H1 (cell line): ENCODE results near the gene DEDD2. TPM values are rescaled to one million over a fixed set of nuclear protein-coding genes. Genes with fewer than 3 reads are reported as not detected.

Experiments
- ASH2L ChIP-seq: fragments of 200-600, 300-600 bp; sonication (generic); IDR thresholded peaks from one replicate; pipeline ENCODE4 v1.7.1; 2017; ENCODE audit warnings: low read length
- ATF3 ChIP-seq: IDR thresholded peaks from 2 replicates; pipeline ENCODE4 v1.6.1; 2011; ENCODE audit warnings: low read depth, mild to moderate bottlenecking, low read length; ENCODE audit not compliant: insufficient read depth
- BCL11A ChIP-seq, 2 experiments: IDR thresholded peaks; one replicate each; pipeline ENCODE4 v1.6.1; 2011; ENCODE audit warnings: low read depth in 2 of 2, low read length in 2 of 2, mild to moderate bottlenecking in 2 of 2
- CBX8 ChIP-seq: fragments of 300-800, 300-1000 bp; sonication (generic); IDR thresholded peaks from 2 replicates; pipeline ENCODE4 v1.7.1; 2016; ENCODE audit warnings: low read depth, low read length, borderline replicate concordance
- CREB1 ChIP-seq: IDR thresholded peaks from 2 replicates; pipeline ENCODE4 v1.6.1; 2012; ENCODE audit warnings: inconsistent platforms
- FOSL1 ChIP-seq: IDR thresholded peaks from 2 replicates; pipeline ENCODE4 v1.6.1; 2011; ENCODE audit warnings: mild to moderate bottlenecking, low read depth, low read length, moderate library complexity; ENCODE audit not compliant: insufficient read depth
- HDAC2 ChIP-seq, 2 experiments: fragments of 300-600 bp in 1 of 2; sonication (generic) in 1 of 2; IDR thresholded peaks; 2 replicates each; pipeline ENCODE4 v1.6.1; 2011 to 2012; ENCODE audit warnings: low read depth in 2 of 2, low read length in 2 of 2, mild to moderate bottlenecking in 2 of 2, moderate library complexity in 2 of 2, borderline replicate concordance in 1 of 2, inconsistent platforms in 1 of 2
- JUN ChIP-seq: IDR thresholded peaks from 2 replicates; pipeline ENCODE4 v1.6.1; 2011; ENCODE audit warnings: low read depth, mild to moderate bottlenecking, improper control_type of control experiment, low read length
- JUND ChIP-seq: IDR thresholded peaks from 2 replicates; pipeline ENCODE4 v1.6.1; 2011; ENCODE audit warnings: mild to moderate bottlenecking, improper control_type of control experiment, low read length
- NANOG ChIP-seq: IDR thresholded peaks from 2 replicates; pipeline ENCODE4 v1.6.1; 2011; ENCODE audit warnings: low read length, low read depth, mild to moderate bottlenecking, inconsistent platforms; ENCODE audit not compliant: insufficient read depth, poor library complexity, severe bottlenecking
- NRF1 ChIP-seq: IDR thresholded peaks from 2 replicates; pipeline ENCODE4 v1.6.1; 2011; ENCODE audit warnings: mild to moderate bottlenecking, low read depth, low read length, improper control_type of control experiment
- RAD21 ChIP-seq, 2 experiments: IDR thresholded peaks in 1 of 2; conservative IDR thresholded peaks in 1 of 2; 2 replicates each; pipeline ENCODE4 v1.6.1; 2011; ENCODE audit warnings: low read depth in 2 of 2, low read length in 2 of 2, improper control_type of control experiment in 1 of 2, inconsistent platforms in 1 of 2, mild to moderate bottlenecking in 1 of 2, moderate library complexity in 1 of 2
- RBBP5 ChIP-seq: IDR thresholded peaks from 2 replicates; pipeline ENCODE4 v1.7.1; 2012; ENCODE audit warnings: low read depth, mild to moderate bottlenecking, inconsistent platforms, low read length, moderate library complexity, borderline replicate concordance
- RFX5 ChIP-seq: IDR thresholded peaks from 2 replicates; pipeline ENCODE4 v1.6.1; 2011; ENCODE audit warnings: low read depth, low read length, improper control_type of control experiment, borderline replicate concordance
- RXRA ChIP-seq: IDR thresholded peaks from 2 replicates; pipeline ENCODE4 v1.6.1; 2011; ENCODE audit warnings: low read depth, mild to moderate bottlenecking, low read length, moderate library complexity; ENCODE audit not compliant: insufficient read depth
- SAP30 ChIP-seq: fragments of 300-600 bp; sonication (generic); IDR thresholded peaks from 2 replicates; pipeline ENCODE4 v1.7.1; 2012; ENCODE audit warnings: low read length, moderate library complexity, mild to moderate bottlenecking, inconsistent platforms; ENCODE audit not compliant: insufficient read depth, insufficient replicate concordance
- SIX5 ChIP-seq: IDR thresholded peaks from 2 replicates; pipeline ENCODE4 v1.6.1; 2011; ENCODE audit warnings: mild to moderate bottlenecking, low read depth, low read length
- SP4 ChIP-seq: IDR thresholded peaks from 2 replicates; pipeline ENCODE4 v1.6.1; 2012; ENCODE audit warnings: low read length, inconsistent platforms
- SRF ChIP-seq: IDR thresholded peaks from 2 replicates; pipeline ENCODE4 v1.6.1; 2011; ENCODE audit warnings: mild to moderate bottlenecking, low read depth, low read length, moderate library complexity
- SUZ12 ChIP-seq: fragments of 200-600 bp; sonication (generic); IDR thresholded peaks from 2 replicates; pipeline ENCODE4 v1.6.1; 2012; ENCODE audit warnings: mild to moderate bottlenecking, inconsistent platforms, low read length, moderate library complexity, mixed read lengths
- TAF7 ChIP-seq: optimal IDR thresholded peaks from 2 replicates; pipeline ENCODE3; 2011; ENCODE audit warnings: low read depth, mild to moderate bottlenecking, inconsistent platforms, low read length, moderate library complexity, borderline replicate concordance
- TCF12 ChIP-seq: IDR thresholded peaks from 2 replicates; pipeline ENCODE4 v1.6.1; 2011; ENCODE audit warnings: low read depth, mild to moderate bottlenecking, low read length
- polyA plus RNA-seq, 7 experiments: library from polyadenylated mRNA; depleted of rRNA in 3 of 7; stranded (reverse) in 5 of 7; unstranded in 2 of 7; fragments of >200 nt in 5 of 7; fragments of 200-250 nt in 2 of 7; gene quantifications; 1 replicate in 5 of 7; 2 replicates in 1 of 7; 4 replicates in 1 of 7; pipeline versions ENCODE4 v1.2.1 to v1.2.3, GENCODE V29; 2011 to 2013; ENCODE audit warnings: missing spikeins in 2 of 7, mixed read lengths in 2 of 7
- total RNA-seq: library from RNA; stranded (reverse); fragmentation: NEBNext Ultra II Directional; extraction: Animal tissue kit (Norgen Biotek cat#: 25700); gene quantifications from 2 replicates; pipeline ENCODE4 v1.2.1, GENCODE V29; 2021

DEDD2 gene
- total and polyA plus RNA-seq, 2 of the 8 experiments (the other 6 are each of a cell fraction or from before 2014, with no cell fraction given) = 37.8 to 65.0 TPM

DNA sequence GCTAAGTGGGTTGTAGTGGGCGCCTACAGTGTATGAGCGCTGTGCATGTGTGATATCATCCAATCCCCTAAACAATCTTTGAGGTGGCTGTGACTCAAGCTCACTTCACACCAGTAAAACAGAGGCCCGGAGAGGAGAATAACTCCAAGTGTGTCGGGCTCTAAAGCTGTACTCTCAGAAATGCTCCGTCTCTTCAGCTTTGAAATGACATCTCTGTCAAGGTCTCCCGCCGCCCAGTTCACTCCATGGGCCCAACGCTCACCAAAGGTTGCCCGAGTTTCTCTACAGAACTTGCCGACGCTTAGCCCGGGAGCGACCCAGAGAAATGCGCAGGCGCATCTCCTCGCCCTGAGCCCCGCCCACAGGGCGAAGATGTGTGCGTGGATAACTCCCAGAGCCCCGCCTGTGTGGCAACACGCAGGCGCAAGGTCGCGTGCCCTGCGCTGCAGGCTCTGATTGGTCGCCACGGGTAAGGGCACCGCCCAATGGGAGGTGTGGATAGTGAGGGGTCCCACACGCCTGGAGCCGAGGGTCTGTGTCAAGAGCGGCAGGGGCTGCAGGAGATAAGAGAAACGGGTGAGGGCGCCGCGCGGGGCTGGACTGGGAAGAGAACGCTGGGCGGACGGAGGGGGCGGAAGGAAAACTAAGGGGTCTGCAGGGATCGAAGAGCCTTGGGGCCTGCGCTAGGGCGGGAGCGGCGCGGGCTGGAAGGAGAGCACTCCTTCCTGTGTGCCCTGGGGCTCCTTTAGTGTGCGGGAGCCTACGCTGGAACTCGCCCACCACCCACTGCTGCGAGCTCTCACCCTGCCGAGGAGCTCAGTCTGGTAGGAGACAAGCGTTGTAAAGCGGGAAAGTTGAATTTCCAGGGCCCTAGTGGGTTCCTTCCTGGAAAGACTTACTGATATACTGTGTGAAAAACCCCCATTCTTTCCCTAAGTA is 2.6 kb upstream of the DEDD2 start, which contains the start of gene ZNF526 (continued):
- no peak for TF ChIP-seq BCL11A (IDR thresholded peaks at IDR 0.05; ENCODE audit: low read depth in 2 of 2, low read length in 2 of 2)
- no peak for TF ChIP-seq NANOG
- peak; percentile 74; the same call in 1 of the 2 replicates for TF ChIP-seq SP4
- no peak for TF ChIP-seq CBX8
- peak in 1 of 2 experiments; percentile 11; a peak in 1 of 4 replicates for TF ChIP-seq RAD21 (IDR thresholded peaks at IDR 0.05 in 1 of 2, conservative IDR thresholded peaks at IDR 0.05 in 1 of 2; ENCODE audit: low read depth in 2 of 2, low read length in 2 of 2)
- TF ChIP-seq SIX5 = no peak
- TF ChIP-seq RXRA = no peak
- no peak for TF ChIP-seq RFX5
- no peak for TF ChIP-seq SRF
- TF ChIP-seq JUN = no peak
- no peak for TF ChIP-seq ASH2L
- TF ChIP-seq RBBP5 = no peak
- TF ChIP-seq CREB1 = peak; percentile 71; the same call in 1 of the 2 replicates
- no peak for TF ChIP-seq SAP30
- peak; percentile 76 for TF ChIP-seq TAF7
- TF ChIP-seq JUND = no peak
- peak; percentile 95 for TF ChIP-seq NRF1
- no peak for TF ChIP-seq TCF12
- TF ChIP-seq HDAC2 (IDR thresholded peaks at IDR 0.05; ENCODE audit: borderline replicate concordance in 1 of 2, low read depth in 2 of 2, low read length in 2 of 2) = 0 out of 4 replicates have a peak, but pooled peaks of 1 of the 2 experiments have one; percentile 56
- peak; percentile 75; the same call in 1 of the 2 replicates for TF ChIP-seq FOSL1
- 0 out of 2 replicates have a peak, but pooled peaks have one; percentile 34 for TF ChIP-seq ATF3
- TF ChIP-seq SUZ12 = no peak
